Measurements from ENCODE around the gene RND3. TPM values are rescaled to one million over a fixed set of nuclear protein-coding genes. Genes with fewer than 3 reads are reported as not detected.
A peak's percentile ranks its signal among the peaks of the same experiment; 100 is the strongest.

Gene RND3
- polyA plus RNA-seq, 2 of the 4 experiments (the other 2 are of a cell fraction), result 56.8 to 137 TPM

DNA sequence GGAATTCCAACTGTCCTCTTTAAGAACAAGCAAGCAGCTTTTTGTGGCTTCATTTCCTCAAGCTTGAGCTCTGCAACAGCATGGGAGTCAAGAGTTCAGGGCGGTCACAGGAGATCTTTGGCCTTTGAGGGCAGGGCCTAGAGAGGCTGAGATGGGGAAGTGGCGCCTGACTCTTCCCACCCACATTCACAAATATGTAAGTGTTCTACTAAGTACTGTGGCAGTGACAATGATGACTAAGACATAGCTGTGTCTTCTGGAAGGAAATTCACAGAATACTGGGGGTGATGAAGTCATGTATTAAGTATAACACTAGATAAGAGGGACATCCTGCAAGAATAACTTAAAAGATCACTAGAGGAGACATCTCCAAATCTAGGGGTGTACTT lies 15.0 kb downstream of the RND3 start:
- peak overlapping the region; percentile 97 for H3K4me2 ChIP-seq
- no peak for FAIRE-seq
- peak; percentile 30 to 66; a peak in 5 of 6 replicates for ATAC-seq

DNA sequence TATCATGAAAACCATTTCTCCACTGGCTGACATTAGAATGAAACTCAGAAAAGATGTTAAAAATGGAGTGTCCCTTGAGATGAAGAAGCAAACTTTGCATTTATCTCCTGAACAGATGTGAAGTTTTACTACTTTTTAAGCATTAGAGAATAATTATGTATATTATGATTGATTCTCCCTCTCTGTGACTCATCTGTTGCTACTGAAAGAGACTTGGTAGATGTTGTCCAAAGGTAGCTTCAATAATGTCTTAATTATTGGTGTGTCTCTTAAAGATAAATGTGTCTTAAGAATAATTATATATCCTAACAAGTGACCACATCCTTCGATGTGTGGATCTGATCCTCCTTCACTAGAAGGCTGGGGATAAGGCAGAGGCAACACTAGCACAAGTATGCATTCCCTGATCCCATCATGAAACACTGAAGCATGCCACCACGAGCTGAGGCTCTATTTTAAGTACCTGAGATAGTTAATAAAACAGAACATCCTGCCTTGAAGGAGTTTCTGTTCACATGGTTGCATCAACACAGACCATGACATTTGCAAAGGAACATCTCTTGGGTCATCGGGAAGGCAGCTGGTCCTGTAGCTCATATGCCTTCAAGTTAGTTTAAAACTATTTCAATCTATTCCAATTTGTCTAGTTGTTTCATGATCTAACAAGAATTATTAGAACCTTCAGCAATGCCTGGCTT lies 15.5 kb downstream of the RND3 start:
- CTCF ChIA-PET, result interaction anchor here (1.6 kb wide), 1 partner anchor 767 kb away, joined by 4 read pairs; no protein-coding TSS in a partner anchor

More for the DNA sequence above, 15.0 kb downstream of the RND3 start:
- Histone ChIP-seq H3K27ac (peak overlapping the region; percentile 55; a peak in 5 of 6 replicates), H3K4me3 (no peak overlapping the region), H3K4me1 (peaks cover 99% of the 10 kb centered on the region), H3K9me3 (no peaks in the 10 kb centered on the region)
- WGBS (ENCODE audit: missing lambda C conversion rate), result 16% methylated on average over 2 of the region's 2 CpGs
- POLR2A ChIA-PET, result no interaction called here
- no peak for TF ChIP-seq MAFK (IDR thresholded peaks at IDR 0.05; ENCODE audit: partially characterized antibody)
- TF ChIP-seq JUN (IDR thresholded peaks at IDR 0.05), result no peak; a peak in 1 of 5 replicates
- no peak for TF ChIP-seq RFX5 (IDR thresholded peaks at IDR 0.05)
- no peak for TF ChIP-seq FOSL2 (IDR thresholded peaks at IDR 0.05)
- peak; percentile 59 for TF ChIP-seq FOSL2 (CRISPR knock-in tag; IDR thresholded peaks at IDR 0.05)
- TF ChIP-seq GATA3 (IDR thresholded peaks at IDR 0.05; ENCODE audit: borderline replicate concordance), result peak; percentile 19; the same call in 1 of the 2 replicates
- TF ChIP-seq CHD2 (IDR thresholded peaks at IDR 0.05; ENCODE audit: low read length, partially characterized antibody), result no peak
- peak in 1 of 2 experiments; percentile 83 for DNase-seq (ENCODE audit: low read depth in 1 of 2, low spot score in 1 of 2)
- CTCF ChIA-PET, result interaction anchor here (1.6 kb wide), 1 partner anchor 767 kb away, joined by 4 read pairs; no protein-coding TSS in a partner anchor

GRCh38 chr2:150470435-150470834 lies 17.0 kb downstream of the RND3 start:
- POLR2A ChIA-PET, result no interaction called here

More for the DNA sequence above, 15.5 kb downstream of the RND3 start:
- Histone ChIP-seq H3K4me2 (peak overlapping the region; percentile 97), H3K27ac (peak overlapping the region; percentile 55; a peak in 5 of 6 replicates), H3K4me3 (no peak overlapping the region), H3K9me3 (no peaks in the 10 kb centered on the region), H3K4me1 (peaks cover 99% of the 10 kb centered on the region)
- no peak for TF ChIP-seq RAD21 (conservative IDR thresholded peaks at IDR 0.05 in 1 of 2, IDR thresholded peaks at IDR 0.05 in 1 of 2)
- no peak for TF ChIP-seq HDAC2 (IDR thresholded peaks at IDR 0.05)
- TF ChIP-seq USF2 (IDR thresholded peaks at IDR 0.05), result no peak
- TF ChIP-seq, protein P1, sequence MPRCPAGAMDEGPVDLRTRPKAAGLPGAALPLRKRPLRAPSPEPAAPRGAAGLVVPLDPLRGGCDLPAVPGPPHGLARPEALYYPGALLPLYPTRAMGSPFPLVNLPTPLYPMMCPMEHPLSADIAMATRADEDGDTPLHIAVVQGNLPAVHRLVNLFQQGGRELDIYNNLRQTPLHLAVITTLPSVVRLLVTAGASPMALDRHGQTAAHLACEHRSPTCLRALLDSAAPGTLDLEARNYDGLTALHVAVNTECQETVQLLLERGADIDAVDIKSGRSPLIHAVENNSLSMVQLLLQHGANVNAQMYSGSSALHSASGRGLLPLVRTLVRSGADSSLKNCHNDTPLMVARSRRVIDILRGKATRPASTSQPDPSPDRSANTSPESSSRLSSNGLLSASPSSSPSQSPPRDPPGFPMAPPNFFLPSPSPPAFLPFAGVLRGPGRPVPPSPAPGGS (IDR thresholded peaks at IDR 0.05), result no peak
- TF ChIP-seq RFX5 (IDR thresholded peaks at IDR 0.05), result 0 out of 2 replicates have a peak, but pooled peaks have one; percentile 36
- TF ChIP-seq NPAS2 (CRISPR knock-in tag; IDR thresholded peaks at IDR 0.05; ENCODE audit: borderline replicate concordance), result no peak
- TF ChIP-seq KDM1A (IDR thresholded peaks at IDR 0.05; ENCODE audit: low read depth), result no peak
- 0 out of 5 replicates have a peak, but pooled peaks of 1 of the 2 experiments have one; percentile 12 for TF ChIP-seq JUN (IDR thresholded peaks at IDR 0.05)
- DNase-seq (ENCODE audit: low read depth in 1 of 2, low spot score in 1 of 2), result no peak
- POLR2A ChIA-PET, result interaction anchor here (0.6 to 0.7 kb wide), 2 partner anchors 300 to 788 kb away, joined by 3 read pairs; no protein-coding TSS in a partner anchor
- peak in 1 of 2 experiments; percentile 1; a peak in 2 of 6 replicates for ATAC-seq
- 68% methylated on average over 3 of the region's 3 CpGs for WGBS (ENCODE audit: missing lambda C conversion rate)
- no peak for FAIRE-seq

GRCh38 chr2:150469706-150470274 lies 17.7 kb downstream of the RND3 start:
- FAIRE-seq (no peak), DNase-seq (ENCODE audit: low read depth in 1 of 2, low spot score in 1 of 2) (no peak), ATAC-seq (no peak)
- Histone ChIP-seq H3K9me3 (no peaks in the 10 kb centered on the region), H3K4me2 (no peak overlapping the region), H3K4me1 (peaks cover 92% of the 10 kb centered on the region), H3K4me3 (no peak overlapping the region), H3K27ac (no peak overlapping the region)
- POLR2A ChIA-PET, result no interaction called here
- CTCF ChIA-PET, result interaction anchor here (0.6 to 1.4 kb wide), 2 partner anchors 549 to 874 kb away, joined by 5 to 6 read pairs; no protein-coding TSS in a partner anchor
- no peak for TF ChIP-seq EHF (CRISPR knock-in tag; IDR thresholded peaks at IDR 0.05)
- TF ChIP-seq RFX5 (IDR thresholded peaks at IDR 0.05), result no peak
- TF ChIP-seq ZSCAN20 (CRISPR knock-in tag; IDR thresholded peaks at IDR 0.05), result no peak
- no peak for TF ChIP-seq ELK1 (IDR thresholded peaks at IDR 0.05; ENCODE audit: low read depth, low read length)
- TF ChIP-seq POLR2AphosphoS2 (conservative IDR thresholded peaks at IDR 0.05; ENCODE audit: low read length), result no peak
- TF ChIP-seq, protein P2, sequence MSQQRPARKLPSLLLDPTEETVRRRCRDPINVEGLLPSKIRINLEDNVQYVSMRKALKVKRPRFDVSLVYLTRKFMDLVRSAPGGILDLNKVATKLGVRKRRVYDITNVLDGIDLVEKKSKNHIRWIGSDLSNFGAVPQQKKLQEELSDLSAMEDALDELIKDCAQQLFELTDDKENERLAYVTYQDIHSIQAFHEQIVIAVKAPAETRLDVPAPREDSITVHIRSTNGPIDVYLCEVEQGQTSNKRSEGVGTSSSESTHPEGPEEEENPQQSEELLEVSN (IDR thresholded peaks at IDR 0.05; ENCODE audit: borderline replicate concordance, low read depth), result no peak
- TF ChIP-seq CHD4 (IDR thresholded peaks at IDR 0.05; ENCODE audit: borderline replicate concordance), result no peak
- TF ChIP-seq JUNB (IDR thresholded peaks at IDR 0.05), result no peak
- WGBS (ENCODE audit: missing lambda C conversion rate), result 86% methylated on average over 14 of the region's 14 CpGs

More at GRCh38 chr2:150470435-150470834, 17.0 kb downstream of the RND3 start:
- no peak for TF ChIP-seq ZFP36 (IDR thresholded peaks at IDR 0.05; ENCODE audit: borderline replicate concordance, partially characterized antibody)
- TF ChIP-seq JUN (IDR thresholded peaks at IDR 0.05), result 0 out of 5 replicates have a peak, but pooled peaks of 1 of the 2 experiments have one; percentile 12
- no peak for DNase-seq (ENCODE audit: low read depth in 1 of 2, low spot score in 1 of 2)
- no peak overlapping the region for H3K4me3 ChIP-seq
- no peak for FAIRE-seq
- peaks cover 98% of the 10 kb centered on the region for H3K4me1 ChIP-seq
- H3K9me3 ChIP-seq, result no peaks in the 10 kb centered on the region
- no peak overlapping the region for H3K4me2 ChIP-seq
- CTCF ChIA-PET, result interaction anchor here (1.0 to 1.4 kb wide), 2 partner anchors 873 to 875 kb away, joined by 4 to 6 read pairs; no protein-coding TSS in a partner anchor
- WGBS (ENCODE audit: missing lambda C conversion rate), result 92% methylated on average over 5 of the region's 5 CpGs
- no peak overlapping the region for H3K27ac ChIP-seq
- no peak for ATAC-seq
